WTC11 (cell line): ENCODE results near the gene TSEN54. TPM values are rescaled to one million over a fixed set of nuclear protein-coding genes. Genes with fewer than 3 reads are reported as not detected.

Experiments used
- ATAC-seq: fragments of 200-7000 bp; cut with Tn5 transposase; 2 replicates; pipeline ENCODE4 v1.10.0; 2021; ENCODE audit warnings: mild to moderate bottlenecking, moderate library complexity
- CTCF ChIA-PET: fragments of 300-600 bp; sonication (Branson Sonifier 250); formaldehyde crosslinking; loops from one replicate; lab custom pipeline; 2021; ENCODE audit warnings: antibody characterized with exemption; lab: Charles Lee
- POLR2A ChIA-PET: fragments of 350-600 bp; sonication (Branson Sonifier 250); formaldehyde crosslinking; loops from one replicate; lab custom pipeline; 2021; ENCODE audit warnings: antibody characterized with exemption; lab: Charles Lee
- DNase-seq: peaks from one replicate; pipeline ENCODE4 v3.0.0; 2021; ENCODE audit warnings: low spot score
- H3K27ac Mint-ChIP-seq: 2 replicates; pipeline ENCODE4 v1.8.0; 2021; ENCODE audit warnings: mixed read lengths
- H3K27me3 Mint-ChIP-seq: 2 replicates; pipeline ENCODE4 v1.8.0; 2021; ENCODE audit warnings: low read depth, mild to moderate bottlenecking, moderate library complexity, mixed read lengths
- H3K36me3 Mint-ChIP-seq: 2 replicates; pipeline ENCODE4 v1.8.0; 2021; ENCODE audit warnings: mixed read lengths
- H3K4me1 Mint-ChIP-seq: 2 replicates; pipeline ENCODE4 v1.8.0; 2022; ENCODE audit warnings: mixed read lengths
- H3K4me3 Mint-ChIP-seq: 2 replicates; pipeline ENCODE4 v1.8.0; 2021; ENCODE audit warnings: mild to moderate bottlenecking, moderate library complexity, mixed read lengths
- H3K9me3 Mint-ChIP-seq: 2 replicates; pipeline ENCODE4 v1.8.0; 2021; ENCODE audit warnings: mixed read lengths
- CREB1 ChIP-seq: sonication (generic); formaldehyde crosslinking; IDR thresholded peaks from 2 replicates; pipeline ENCODE4 v1.8.0; 2023; ENCODE audit warnings: mild to moderate bottlenecking, missing genetic modification reagents
- EMX1 ChIP-seq: fragments of 250-450 bp; sonication (Bioruptor Pico); IDR thresholded peaks from 2 replicates; pipeline ENCODE4 v1.8.0; 2021; ENCODE audit warnings: mild to moderate bottlenecking
- FOXK1 ChIP-seq: sonication (generic); formaldehyde crosslinking; IDR thresholded peaks from 2 replicates; pipeline ENCODE4 v1.8.0; 2022; ENCODE audit warnings: mild to moderate bottlenecking, moderate library complexity, missing genetic modification reagents
- GABPB1 ChIP-seq: sonication (generic); formaldehyde crosslinking; IDR thresholded peaks from 2 replicates; pipeline ENCODE4 v1.8.1; 2023; ENCODE audit warnings: mild to moderate bottlenecking, missing genetic modification reagents
- GTF2I ChIP-seq: fragments of 250-450 bp; sonication (Bioruptor Pico); conservative IDR thresholded peaks from 2 replicates; pipeline ENCODE4 v1.4.0; 2021; ENCODE audit warnings: mild to moderate bottlenecking
- JAZF1 ChIP-seq: fragments of 250-450 bp; sonication (Bioruptor Pico); IDR thresholded peaks from 2 replicates; pipeline ENCODE4 v1.9.0; 2021; ENCODE audit warnings: moderate library complexity, mild to moderate bottlenecking, inconsistent platforms
- NFATC4 ChIP-seq: fragments of 250-450 bp; sonication (Bioruptor Pico); IDR thresholded peaks from 2 replicates; pipeline ENCODE4 v1.9.0; 2021; ENCODE audit warnings: mild to moderate bottlenecking
- NFYB ChIP-seq: sonication (generic); formaldehyde crosslinking; conservative IDR thresholded peaks from 2 replicates; pipeline ENCODE4 v1.8.0; 2022; ENCODE audit warnings: low read depth, missing genetic modification reagents
- NR2C2 ChIP-seq: sonication (generic); formaldehyde crosslinking; IDR thresholded peaks from 2 replicates; pipeline ENCODE4 v1.8.0; 2022; ENCODE audit warnings: mild to moderate bottlenecking, missing genetic modification reagents
- PRRX2 ChIP-seq: fragments of 250-450 bp; sonication (Bioruptor Pico); IDR thresholded peaks from 2 replicates; pipeline ENCODE4 v1.8.0; 2021; ENCODE audit warnings: mild to moderate bottlenecking
- SP1 ChIP-seq: sonication (generic); formaldehyde crosslinking; conservative IDR thresholded peaks from 2 replicates; pipeline ENCODE4 v1.8.1; 2022; ENCODE audit warnings: missing genetic modification reagents
- ZMAT4 ChIP-seq: fragments of 250-450 bp; sonication (Bioruptor Pico); IDR thresholded peaks from 2 replicates; pipeline ENCODE4 v1.9.0; 2021; ENCODE audit warnings: mild to moderate bottlenecking
- ZNF138 ChIP-seq: sonication (generic); formaldehyde crosslinking; conservative IDR thresholded peaks from 2 replicates; pipeline ENCODE4 v1.8.1; 2022; ENCODE audit warnings: mild to moderate bottlenecking, moderate library complexity, missing genetic modification reagents
- total RNA-seq: library from RNA; stranded (reverse); gene quantifications from 3 replicates; pipeline ENCODE4 v1.2.3, GENCODE V29; 2021
- TF ChIP-seq, protein P1 (sequence below): fragments of 250-450 bp; sonication (Bioruptor Pico); IDR thresholded peaks from 2 replicates; pipeline ENCODE4 v1.9.0; 2021; ENCODE audit warnings: mild to moderate bottlenecking
- TF ChIP-seq, protein P2 (sequence below): sonication (generic); formaldehyde crosslinking; IDR thresholded peaks from 2 replicates; pipeline ENCODE4 v1.8.0; 2022; ENCODE audit warnings: mild to moderate bottlenecking, missing genetic modification reagents
- TF ChIP-seq, protein P3 (sequence below): sonication (generic); formaldehyde crosslinking; conservative IDR thresholded peaks from 2 replicates; pipeline ENCODE4 v1.8.1; 2023; ENCODE audit warnings: mild to moderate bottlenecking, low read depth, missing genetic modification reagents, moderate library complexity
- TF ChIP-seq, protein P4 (sequence below): sonication (generic); formaldehyde crosslinking; IDR thresholded peaks from 2 replicates; pipeline ENCODE4 v1.8.0; 2023; ENCODE audit warnings: missing genetic modification reagents, mild to moderate bottlenecking, borderline replicate concordance

TSEN54 gene
- total RNA-seq, 1 experiment from 2014 or later: 53.4 TPM

DNA sequence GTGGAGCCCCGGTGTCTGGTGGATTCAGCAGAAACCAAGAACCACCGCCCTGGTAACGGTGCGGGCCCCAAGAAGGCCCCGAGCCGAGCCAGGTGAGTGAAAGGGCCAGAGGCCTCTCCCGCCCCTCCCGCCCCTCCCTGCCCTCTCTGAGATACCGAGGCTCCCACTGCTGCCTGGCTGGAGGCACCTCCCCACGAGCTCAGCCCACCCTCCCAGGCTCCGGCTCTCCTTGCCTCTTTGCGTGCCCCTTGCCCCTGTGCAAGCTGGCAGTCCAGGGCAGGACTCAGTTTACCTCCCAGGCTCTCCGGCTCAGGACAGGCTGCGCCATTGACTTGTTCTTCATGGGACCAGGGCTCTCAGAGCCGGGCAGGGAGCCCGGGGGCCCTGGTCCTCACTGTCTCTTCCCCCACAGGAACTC lies 57.2 kb downstream of the TSEN54 start:
- Mint-ChIP-seq H3K4me3 (no peak overlapping the region), H3K9me3 (no peaks in the 10 kb centered on the region), H3K27ac (no peak overlapping the region), H3K27me3 (no peaks in the 10 kb centered on the region), H3K36me3 (0 out of 2 replicates have a peak, but pooled peaks cover 3% of the 10 kb centered on the region), H3K4me1 (no peaks in the 10 kb centered on the region; the same call in 1 of the 2 replicates)
- ATAC-seq: no peak
- POLR2A ChIA-PET: no interaction called here
- CTCF ChIA-PET: no interaction called here
- TF ChIP-seq JAZF1 (CRISPR knock-in tag): no peak
- TF ChIP-seq, all 79 proteins: peak for 0
- DNase-seq: no peak

DNA sequence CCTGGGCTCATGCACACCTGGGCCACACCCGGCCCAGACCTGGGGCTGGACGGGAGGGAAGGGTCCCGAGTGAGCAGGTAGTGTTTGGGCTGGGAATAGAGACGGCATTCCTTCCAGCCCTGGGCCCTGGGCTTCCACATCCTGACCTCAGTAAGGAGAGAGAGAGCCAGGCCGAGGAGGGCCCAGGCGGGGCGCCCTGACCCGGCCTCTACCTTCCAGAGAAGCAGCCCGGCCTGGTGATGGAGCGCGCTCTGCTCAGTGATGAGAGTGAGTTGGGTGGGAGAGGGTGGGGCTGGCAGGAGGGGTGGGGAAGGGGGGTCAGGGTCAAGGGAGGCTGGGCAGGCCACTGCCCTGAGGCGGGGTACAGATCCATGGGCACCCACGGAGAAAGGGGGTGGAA lies 57.7 kb downstream of the TSEN54 start:
- ChIA-PET CTCF (no interaction called here), POLR2A (no interaction called here)

More for the DNA sequence above, 57.7 kb downstream of the TSEN54 start:
- Mint-ChIP-seq H3K9me3 (no peaks in the 10 kb centered on the region), H3K36me3 (0 out of 2 replicates have a peak, but pooled peaks cover 3% of the 10 kb centered on the region)
- TF ChIP-seq, protein P1, sequence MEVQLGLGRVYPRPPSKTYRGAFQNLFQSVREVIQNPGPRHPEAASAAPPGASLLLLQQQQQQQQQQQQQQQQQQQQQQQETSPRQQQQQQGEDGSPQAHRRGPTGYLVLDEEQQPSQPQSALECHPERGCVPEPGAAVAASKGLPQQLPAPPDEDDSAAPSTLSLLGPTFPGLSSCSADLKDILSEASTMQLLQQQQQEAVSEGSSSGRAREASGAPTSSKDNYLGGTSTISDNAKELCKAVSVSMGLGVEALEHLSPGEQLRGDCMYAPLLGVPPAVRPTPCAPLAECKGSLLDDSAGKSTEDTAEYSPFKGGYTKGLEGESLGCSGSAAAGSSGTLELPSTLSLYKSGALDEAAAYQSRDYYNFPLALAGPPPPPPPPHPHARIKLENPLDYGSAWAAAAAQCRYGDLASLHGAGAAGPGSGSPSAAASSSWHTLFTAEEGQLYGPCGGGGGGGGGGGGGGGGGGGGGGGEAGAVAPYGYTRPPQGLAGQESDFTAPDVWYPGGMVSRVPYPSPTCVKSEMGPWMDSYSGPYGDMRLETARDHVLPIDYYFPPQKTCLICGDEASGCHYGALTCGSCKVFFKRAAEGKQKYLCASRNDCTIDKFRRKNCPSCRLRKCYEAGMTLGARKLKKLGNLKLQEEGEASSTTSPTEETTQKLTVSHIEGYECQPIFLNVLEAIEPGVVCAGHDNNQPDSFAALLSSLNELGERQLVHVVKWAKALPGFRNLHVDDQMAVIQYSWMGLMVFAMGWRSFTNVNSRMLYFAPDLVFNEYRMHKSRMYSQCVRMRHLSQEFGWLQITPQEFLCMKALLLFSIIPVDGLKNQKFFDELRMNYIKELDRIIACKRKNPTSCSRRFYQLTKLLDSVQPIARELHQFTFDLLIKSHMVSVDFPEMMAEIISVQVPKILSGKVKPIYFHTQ (CRISPR knock-in tag): no peak
- TF ChIP-seq, protein P2, sequence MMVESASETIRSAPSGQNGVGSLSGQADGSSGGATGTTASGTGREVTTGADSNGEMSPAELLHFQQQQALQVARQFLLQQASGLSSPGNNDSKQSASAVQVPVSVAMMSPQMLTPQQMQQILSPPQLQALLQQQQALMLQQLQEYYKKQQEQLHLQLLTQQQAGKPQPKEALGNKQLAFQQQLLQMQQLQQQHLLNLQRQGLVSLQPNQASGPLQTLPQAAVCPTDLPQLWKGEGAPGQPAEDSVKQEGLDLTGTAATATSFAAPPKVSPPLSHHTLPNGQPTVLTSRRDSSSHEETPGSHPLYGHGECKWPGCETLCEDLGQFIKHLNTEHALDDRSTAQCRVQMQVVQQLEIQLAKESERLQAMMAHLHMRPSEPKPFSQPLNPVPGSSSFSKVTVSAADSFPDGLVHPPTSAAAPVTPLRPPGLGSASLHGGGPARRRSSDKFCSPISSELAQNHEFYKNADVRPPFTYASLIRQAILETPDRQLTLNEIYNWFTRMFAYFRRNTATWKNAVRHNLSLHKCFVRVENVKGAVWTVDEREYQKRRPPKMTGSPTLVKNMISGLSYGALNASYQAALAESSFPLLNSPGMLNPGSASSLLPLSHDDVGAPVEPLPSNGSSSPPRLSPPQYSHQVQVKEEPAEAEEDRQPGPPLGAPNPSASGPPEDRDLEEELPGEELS: no peak
- TF ChIP-seq SP1 (CRISPR knock-in tag) (no peak), GTF2I (CRISPR knock-in tag) (no peak), ZMAT4 (no peak), NR2C2 (CRISPR knock-in tag) (no peak), PRRX2 (CRISPR knock-in tag) (no peak), FOXK1 (no peak), GABPB1 (CRISPR knock-in tag) (no peak), NFYB (CRISPR knock-in tag) (no peak), EMX1 (no peak), NFATC4 (no peak), ZNF138 (CRISPR knock-in tag) (no peak), CREB1 (no peak)
- TF ChIP-seq, protein P3, sequence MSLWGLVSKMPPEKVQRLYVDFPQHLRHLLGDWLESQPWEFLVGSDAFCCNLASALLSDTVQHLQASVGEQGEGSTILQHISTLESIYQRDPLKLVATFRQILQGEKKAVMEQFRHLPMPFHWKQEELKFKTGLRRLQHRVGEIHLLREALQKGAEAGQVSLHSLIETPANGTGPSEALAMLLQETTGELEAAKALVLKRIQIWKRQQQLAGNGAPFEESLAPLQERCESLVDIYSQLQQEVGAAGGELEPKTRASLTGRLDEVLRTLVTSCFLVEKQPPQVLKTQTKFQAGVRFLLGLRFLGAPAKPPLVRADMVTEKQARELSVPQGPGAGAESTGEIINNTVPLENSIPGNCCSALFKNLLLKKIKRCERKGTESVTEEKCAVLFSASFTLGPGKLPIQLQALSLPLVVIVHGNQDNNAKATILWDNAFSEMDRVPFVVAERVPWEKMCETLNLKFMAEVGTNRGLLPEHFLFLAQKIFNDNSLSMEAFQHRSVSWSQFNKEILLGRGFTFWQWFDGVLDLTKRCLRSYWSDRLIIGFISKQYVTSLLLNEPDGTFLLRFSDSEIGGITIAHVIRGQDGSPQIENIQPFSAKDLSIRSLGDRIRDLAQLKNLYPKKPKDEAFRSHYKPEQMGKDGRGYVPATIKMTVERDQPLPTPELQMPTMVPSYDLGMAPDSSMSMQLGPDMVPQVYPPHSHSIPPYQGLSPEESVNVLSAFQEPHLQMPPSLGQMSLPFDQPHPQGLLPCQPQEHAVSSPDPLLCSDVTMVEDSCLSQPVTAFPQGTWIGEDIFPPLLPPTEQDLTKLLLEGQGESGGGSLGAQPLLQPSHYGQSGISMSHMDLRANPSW: no peak
- TF ChIP-seq, protein P4, sequence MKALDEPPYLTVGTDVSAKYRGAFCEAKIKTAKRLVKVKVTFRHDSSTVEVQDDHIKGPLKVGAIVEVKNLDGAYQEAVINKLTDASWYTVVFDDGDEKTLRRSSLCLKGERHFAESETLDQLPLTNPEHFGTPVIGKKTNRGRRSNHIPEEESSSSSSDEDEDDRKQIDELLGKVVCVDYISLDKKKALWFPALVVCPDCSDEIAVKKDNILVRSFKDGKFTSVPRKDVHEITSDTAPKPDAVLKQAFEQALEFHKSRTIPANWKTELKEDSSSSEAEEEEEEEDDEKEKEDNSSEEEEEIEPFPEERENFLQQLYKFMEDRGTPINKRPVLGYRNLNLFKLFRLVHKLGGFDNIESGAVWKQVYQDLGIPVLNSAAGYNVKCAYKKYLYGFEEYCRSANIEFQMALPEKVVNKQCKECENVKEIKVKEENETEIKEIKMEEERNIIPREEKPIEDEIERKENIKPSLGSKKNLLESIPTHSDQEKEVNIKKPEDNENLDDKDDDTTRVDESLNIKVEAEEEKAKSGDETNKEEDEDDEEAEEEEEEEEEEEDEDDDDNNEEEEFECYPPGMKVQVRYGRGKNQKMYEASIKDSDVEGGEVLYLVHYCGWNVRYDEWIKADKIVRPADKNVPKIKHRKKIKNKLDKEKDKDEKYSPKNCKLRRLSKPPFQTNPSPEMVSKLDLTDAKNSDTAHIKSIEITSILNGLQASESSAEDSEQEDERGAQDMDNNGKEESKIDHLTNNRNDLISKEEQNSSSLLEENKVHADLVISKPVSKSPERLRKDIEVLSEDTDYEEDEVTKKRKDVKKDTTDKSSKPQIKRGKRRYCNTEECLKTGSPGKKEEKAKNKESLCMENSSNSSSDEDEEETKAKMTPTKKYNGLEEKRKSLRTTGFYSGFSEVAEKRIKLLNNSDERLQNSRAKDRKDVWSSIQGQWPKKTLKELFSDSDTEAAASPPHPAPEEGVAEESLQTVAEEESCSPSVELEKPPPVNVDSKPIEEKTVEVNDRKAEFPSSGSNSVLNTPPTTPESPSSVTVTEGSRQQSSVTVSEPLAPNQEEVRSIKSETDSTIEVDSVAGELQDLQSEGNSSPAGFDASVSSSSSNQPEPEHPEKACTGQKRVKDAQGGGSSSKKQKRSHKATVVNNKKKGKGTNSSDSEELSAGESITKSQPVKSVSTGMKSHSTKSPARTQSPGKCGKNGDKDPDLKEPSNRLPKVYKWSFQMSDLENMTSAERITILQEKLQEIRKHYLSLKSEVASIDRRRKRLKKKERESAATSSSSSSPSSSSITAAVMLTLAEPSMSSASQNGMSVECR (CRISPR knock-in tag): no peak
- TF ChIP-seq, all 79 proteins: peak for 0
- Mint-ChIP-seq H3K27me3 (no peaks in the 10 kb centered on the region), H3K27ac (no peak overlapping the region), H3K4me3 (no peak overlapping the region), H3K4me1 (peaks cover 4% of the 10 kb centered on the region)
- DNase-seq (no peak), ATAC-seq (no peak)
